SW 1271 (cell line): ENCODE measurements around the gene CATSPERZ.

ENCODE experiments used
- DNase-seq, 2 experiments: peaks; one replicate each; lab custom pipeline; 2025; lab: John Stamatoyannopoulos, UW

The CATSPERZ gene

GRCh38 chr11:64341429-64341828 is 41.3 kb downstream of the CATSPERZ start:
- DNase-seq: no peak

GRCh38 chr11:64341851-64342791 is 42.0 kb downstream of the CATSPERZ start:
- no peak for DNase-seq

- no peak for DNase-seq
These were observed 42.9 kb downstream of the CATSPERZ start for GRCh38 chr11:64342869-64343745.

DNA sequence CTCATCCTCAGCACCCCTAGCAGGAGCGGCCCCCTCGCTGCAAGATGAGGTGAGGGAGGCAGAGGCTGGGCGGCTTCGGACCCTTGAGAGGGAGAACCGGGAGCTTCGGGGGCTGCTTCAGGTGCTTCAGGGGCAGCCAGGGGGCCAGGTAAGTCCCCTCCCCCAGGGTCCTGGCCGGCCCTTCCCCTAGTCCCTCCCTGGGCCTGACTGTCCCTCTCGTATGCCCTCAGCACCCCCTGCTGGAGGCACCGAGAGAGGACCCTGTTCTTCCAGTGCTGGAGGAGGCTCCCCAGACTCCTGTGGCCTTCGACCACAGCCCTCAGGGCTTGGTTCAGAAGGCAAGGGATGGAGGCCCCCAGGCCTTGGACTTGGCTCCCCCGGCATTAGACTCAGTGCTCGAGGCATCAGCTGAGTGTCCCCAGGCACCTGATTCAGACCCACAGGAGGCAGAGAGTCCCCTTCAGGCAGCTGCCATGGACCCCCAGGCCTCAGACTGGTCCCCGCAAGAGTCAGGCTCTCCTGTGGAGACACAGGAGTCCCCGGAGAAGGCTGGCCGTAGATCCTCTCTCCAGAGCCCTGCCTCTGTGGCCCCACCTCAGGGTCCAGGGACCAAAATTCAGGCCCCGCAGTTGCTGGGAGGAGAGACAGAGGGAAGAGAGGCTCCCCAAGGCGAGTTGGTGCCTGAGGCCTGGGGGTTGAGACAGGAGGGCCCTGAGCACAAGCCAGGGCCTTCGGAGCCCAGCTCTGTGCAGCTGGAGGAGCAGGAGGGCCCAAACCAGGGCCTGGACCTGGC is 43.8 kb downstream of the CATSPERZ start:
- DNase-seq: no peak

- no peak for DNase-seq
These were observed 44.6 kb downstream of the CATSPERZ start for GRCh38 chr11:64344787-64345186.

GRCh38 chr11:64347193-64347867 is 47.2 kb downstream of the CATSPERZ start:
- no peak for DNase-seq

GRCh38 chr11:64348383-64349024 is 48.3 kb downstream of the CATSPERZ start:
- DNase-seq: no peak

DNA sequence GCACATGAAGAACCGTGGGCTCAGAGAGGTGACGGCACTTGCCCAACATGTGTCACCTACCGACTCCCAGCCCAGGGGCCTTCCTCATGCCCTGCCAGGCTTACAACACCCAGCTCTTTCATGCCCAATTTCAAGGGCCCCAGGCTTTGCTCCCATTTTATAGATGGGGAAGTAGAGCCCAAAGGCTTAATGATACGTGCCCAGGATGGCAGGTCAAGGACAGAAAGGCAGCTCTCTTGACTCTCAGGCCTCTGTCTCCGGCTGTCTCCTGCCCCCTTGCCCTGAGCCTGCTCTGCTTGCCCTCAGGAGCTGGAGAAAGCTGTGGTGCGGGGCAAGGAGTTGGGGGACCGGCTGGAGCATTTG is 48.8 kb downstream of the CATSPERZ start:
- DNase-seq: no peak

DNA sequence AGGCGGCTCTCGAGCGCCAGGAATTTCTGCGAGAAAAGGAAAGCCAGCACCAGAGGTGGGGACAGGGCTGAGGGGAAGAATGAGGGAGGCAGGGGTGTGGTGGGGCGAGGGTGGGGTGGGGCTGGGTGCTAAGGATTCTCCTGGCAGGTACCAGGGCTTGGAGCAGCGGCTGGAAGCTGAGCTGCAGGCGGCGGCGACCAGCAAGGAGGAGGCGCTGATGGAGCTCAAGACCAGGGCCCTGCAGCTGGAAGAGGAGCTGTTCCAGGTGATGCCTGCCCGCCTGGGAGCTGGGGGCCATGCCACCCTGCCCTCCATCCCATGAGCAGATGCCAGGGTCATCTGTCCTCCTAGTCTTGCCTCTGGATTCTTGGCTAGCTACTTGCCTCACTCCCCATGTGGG is 49.2 kb downstream of the CATSPERZ start:
- DNase-seq: no peak

DNA sequence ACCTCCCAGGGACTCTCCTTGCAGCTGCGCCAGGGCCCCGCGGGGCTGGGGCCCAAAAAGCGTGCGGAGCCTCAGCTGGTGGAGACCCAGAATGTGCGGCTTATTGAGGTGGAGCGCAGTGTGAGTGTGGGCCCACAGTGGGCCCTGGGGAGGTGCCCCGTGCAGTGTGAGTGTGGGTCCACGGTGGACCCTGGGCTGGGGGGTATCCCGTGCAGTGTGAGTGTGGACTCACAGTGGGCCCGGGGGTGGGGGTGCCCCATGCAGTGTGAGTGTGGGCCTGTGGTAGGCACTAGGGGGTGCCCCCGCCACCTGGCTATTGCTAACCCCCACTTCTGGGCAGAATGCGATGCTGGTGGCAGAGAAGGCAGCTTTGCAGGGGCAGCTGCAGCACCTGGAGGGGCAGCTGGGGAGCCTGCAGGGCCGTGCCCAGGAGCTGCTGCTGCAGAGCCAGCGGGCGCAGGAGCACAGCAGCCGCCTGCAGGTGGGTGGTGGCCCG is 51.0 kb downstream of the CATSPERZ start:
- no peak for DNase-seq

DNA sequence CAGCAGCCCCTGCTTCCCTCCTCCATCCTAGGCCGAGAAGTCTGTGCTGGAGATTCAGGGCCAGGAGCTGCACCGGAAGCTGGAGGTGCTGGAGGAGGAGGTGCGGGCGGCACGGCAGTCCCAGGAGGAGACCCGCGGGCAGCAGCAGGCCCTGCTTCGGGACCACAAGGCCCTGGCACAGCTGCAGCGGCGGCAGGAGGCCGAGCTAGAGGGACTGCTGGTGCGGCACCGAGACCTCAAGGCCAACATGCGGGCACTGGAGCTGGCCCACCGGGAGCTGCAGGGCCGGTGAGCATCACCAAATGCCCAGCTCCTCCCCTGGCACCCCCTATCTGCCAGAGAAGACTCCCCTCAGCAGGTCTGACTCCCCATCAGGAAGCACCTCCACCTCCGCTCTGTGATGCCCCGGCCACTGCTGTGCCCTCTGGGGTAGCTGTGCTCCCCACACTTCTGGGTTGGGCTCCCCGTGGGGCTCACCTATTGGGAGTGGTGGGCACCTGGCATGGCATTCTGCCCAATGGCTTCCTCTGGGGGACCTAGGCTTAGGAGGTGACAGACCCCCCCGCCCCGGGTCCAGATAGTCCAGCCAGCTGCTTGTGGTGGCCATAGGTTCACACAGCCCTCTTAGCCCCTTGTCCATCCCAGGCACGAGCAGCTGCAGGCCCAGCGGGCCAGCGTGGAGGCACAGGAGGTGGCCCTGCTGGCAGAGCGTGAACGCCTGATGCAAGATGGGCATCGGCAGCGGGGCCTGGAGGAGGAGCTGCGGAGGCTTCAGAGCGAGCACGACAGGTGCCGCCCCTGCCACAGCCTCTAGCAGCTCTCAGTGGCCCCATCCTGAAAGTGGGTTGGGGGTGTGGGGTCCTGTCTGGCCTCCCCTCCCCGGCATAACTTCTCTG is 52.2 kb downstream of the CATSPERZ start:
- DNase-seq: no peak

DNA sequence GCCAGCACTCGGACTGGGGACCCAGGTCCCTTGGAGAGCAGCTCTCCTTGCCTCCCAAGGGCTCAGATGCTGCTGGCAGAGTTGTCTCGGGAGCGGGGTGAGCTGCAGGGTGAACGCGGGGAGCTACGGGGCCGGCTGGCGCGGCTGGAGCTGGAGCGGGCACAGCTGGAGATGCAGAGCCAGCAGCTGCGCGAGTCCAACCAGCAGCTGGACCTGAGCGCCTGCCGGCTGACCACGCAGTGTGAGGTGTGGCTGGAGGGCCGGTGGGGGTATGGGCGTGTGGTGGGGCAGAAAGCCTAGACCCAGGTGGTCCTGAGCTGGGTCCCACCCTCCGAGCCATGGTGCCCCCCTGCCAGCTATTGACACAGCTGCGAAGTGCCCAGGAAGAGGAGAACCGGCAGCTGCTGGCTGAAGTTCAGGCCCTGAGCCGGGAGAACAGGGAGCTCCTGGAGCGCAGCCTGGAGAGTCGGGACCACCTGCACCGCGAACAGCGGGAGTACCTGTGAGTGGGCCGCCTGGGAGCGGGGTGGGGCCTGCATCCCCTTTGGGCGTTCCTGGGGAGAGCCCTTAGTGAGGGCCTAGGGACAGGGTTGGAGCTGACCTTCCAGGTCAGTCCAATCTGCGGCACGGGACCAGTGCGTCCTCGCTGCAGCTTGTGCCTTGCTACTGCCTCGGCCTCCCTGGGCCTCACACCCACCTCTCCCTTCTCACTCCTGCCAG is 53.0 kb downstream of the CATSPERZ start:
- no peak for DNase-seq

- no peak for DNase-seq
These were observed 53.8 kb downstream of the CATSPERZ start for GRCh38 chr11:64353715-64354506.
